Measurements from ENCODE around the gene FNDC8.

DNA sequence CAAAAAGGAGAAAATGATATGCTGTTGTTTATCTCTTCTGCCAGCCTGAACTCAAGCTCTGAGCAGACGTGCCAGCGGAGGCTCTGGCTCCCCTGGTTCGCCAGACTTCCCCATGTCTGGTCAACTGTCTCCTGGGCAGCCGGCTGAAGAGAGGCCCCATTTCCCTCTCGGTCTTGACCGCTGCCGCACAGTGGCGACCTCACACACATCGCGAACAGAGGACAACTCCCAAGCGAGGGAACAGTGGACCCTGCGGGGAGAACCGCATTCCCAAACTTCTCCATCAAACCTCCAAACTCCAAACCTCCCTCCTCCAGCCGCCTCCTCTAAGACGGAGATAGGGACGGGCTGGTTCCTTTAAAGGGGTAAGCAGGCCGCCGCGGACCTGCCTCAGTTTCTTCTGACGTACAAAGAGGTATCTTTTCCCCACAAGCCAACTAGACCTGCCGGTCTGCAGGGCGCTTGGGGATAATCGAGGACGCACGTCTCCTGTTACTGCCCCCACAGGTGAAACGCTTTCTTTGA lies 33.0 kb upstream of the FNDC8 start:
- TF ChIP-seq, protein P1, sequence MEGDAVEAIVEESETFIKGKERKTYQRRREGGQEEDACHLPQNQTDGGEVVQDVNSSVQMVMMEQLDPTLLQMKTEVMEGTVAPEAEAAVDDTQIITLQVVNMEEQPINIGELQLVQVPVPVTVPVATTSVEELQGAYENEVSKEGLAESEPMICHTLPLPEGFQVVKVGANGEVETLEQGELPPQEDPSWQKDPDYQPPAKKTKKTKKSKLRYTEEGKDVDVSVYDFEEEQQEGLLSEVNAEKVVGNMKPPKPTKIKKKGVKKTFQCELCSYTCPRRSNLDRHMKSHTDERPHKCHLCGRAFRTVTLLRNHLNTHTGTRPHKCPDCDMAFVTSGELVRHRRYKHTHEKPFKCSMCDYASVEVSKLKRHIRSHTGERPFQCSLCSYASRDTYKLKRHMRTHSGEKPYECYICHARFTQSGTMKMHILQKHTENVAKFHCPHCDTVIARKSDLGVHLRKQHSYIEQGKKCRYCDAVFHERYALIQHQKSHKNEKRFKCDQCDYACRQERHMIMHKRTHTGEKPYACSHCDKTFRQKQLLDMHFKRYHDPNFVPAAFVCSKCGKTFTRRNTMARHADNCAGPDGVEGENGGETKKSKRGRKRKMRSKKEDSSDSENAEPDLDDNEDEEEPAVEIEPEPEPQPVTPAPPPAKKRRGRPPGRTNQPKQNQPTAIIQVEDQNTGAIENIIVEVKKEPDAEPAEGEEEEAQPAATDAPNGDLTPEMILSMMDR (IDR thresholded peaks at IDR 0.05), result no peak
- no peak for TF ChIP-seq CREB1 (CRISPR knock-in tag; IDR thresholded peaks at IDR 0.05)
- no peak for TF ChIP-seq SP1 (CRISPR knock-in tag; conservative IDR thresholded peaks at IDR 0.05)
- TF ChIP-seq, protein P2, sequence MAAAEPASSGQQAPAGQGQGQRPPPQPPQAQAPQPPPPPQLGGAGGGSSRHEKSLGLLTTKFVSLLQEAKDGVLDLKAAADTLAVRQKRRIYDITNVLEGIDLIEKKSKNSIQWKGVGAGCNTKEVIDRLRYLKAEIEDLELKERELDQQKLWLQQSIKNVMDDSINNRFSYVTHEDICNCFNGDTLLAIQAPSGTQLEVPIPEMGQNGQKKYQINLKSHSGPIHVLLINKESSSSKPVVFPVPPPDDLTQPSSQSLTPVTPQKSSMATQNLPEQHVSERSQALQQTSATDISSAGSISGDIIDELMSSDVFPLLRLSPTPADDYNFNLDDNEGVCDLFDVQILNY (CRISPR knock-in tag; IDR thresholded peaks at IDR 0.05), result no peak
